ENCODE results near the gene MRPS27.

GRCh38 chr5:72353046-72353445 is 33.0 kb upstream of the MRPS27 start:
- TF ChIP-seq CTCF (IDR thresholded peaks at IDR 0.05; ENCODE audit: low read depth, low read length) (no peak), MAX (IDR thresholded peaks at IDR 0.05; ENCODE audit: low read depth, low read length) (no peak), POLR2A (IDR thresholded peaks at IDR 0.05; ENCODE audit: extremely low read depth, insufficient read length) (no peak)
